GM19397 (cell line): ENCODE results near the gene PGD.
"Not testable (repeated sequence)": the region's sequence is repeated elsewhere in the genome, so short reads cannot be mapped to it uniquely, and the experiment has no call there.

Experiments used
- ATAC-seq: cut with Tn5 transposase; IDR thresholded peaks from one replicate; pipeline ENCODE4 v1.9.1; 2021; ENCODE audit warnings: mild to moderate bottlenecking, moderate library complexity; ENCODE audit not compliant: unreplicated experiment

Gene PGD

DNA sequence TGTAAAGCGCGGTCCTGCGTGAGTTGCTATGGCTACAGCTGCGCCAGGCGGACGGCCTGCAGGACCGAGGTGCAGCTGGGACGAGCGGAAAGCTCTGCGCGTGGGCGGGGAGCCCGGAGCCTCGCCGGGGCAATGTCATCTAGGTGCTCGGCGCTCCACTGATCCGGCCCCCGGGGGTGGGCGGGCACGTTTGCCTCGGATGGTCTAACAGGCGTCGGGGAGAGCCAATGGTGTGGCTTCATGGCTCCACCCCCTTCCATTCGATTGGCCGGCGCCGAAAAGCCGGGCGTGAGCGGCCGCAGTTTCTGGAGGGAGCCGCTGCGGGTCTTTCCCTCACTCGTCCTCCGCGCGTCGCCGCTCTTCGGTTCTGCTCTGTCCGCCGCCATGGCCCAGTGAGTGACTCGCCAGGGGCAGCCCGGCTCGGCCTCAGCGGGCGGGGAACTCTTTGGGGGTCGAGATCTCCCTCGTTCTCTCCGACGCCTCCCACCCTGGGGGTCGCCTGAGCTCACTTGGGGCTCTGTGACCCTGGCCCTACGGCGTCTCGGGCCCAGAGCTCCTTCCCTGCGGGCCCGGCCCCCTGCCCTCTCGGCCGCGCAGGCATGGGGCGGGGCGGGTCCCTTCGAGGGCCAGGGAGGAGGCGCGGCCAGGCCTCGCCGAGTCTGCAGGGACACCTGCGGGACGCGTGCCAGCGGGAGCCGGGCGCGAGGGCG, at the start of gene PGD:
Gene PGD, plus strand, starts transcription at position 331 of the 710 bp plus-strand sequence. Its CDS starts 54 bp downstream, at position 385.
- peak; percentile 93 for ATAC-seq

GRCh38 chr1:10353282-10353681, 45.6 kb upstream of the PGD start:
- ATAC-seq = no peak

DNA sequence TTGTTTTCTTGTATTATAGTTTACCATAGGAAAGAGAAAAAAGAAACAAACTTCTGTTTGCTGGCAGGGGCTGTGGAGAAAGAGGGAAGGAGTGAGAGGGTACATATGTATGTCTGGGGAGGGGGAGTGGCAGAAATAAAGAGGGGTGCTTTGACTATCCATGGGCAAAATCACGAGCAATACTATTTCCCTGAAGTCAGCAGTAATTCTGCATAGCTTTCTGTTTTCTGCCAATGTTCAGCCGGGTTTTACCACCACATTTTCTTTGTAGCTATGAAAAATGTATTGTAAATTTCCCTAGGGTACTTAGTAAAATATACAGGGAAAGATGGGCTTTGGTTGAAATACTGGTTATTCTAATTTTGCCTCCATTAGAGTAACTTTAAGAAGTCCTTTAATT, 45.2 kb upstream of the PGD start:
- ATAC-seq = no peak

DNA sequence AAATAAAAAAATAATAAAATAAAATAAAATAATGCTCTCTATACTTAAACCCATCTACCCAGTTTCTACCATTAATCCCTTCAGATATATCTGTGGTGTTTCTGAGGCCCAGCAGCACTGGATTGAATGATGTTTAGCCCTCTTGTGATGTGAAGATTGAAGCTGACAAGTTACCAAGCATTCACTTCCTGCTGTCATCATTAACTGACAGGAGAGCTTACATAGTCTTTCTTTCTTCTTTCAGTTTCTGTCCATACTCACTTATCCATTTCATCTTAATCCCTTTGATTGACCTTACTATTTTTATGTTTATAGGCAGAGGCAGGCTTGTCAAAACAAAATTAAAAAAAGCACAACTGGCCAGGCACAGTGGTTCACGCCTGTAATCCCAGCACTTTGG, 38.8 kb upstream of the PGD start:
- ATAC-seq = no peak

DNA sequence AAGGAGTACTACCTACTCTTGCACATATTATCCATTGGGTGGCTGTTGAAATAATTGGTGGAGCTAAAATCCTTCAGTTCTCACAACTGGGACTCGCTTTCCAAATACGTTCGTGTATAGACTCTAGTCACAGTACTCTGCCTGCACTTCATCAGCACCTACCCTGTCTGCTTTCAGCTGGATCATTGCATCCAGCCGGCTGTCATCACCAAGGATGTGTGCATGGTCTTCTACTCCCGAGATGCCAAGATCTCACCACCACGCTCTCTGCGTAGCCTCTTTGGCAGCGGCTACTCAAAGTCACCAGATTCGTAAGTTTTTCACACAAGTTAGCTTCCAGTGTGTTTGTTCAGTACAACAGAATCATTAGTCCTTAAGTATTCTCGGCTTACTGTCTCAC, 37.3 kb upstream of the PGD start:
- ATAC-seq = no peak

GRCh38 chr1:10368194-10368593, 30.7 kb upstream of the PGD start:
- ATAC-seq = no peak

GRCh38 chr1:10374442-10374860, 24.4 kb upstream of the PGD start:
- no peak for ATAC-seq

- not testable (repeated sequence) for ATAC-seq
Measured at GRCh38 chr1:10377365-10378029, 21.4 kb upstream of the PGD start.

DNA sequence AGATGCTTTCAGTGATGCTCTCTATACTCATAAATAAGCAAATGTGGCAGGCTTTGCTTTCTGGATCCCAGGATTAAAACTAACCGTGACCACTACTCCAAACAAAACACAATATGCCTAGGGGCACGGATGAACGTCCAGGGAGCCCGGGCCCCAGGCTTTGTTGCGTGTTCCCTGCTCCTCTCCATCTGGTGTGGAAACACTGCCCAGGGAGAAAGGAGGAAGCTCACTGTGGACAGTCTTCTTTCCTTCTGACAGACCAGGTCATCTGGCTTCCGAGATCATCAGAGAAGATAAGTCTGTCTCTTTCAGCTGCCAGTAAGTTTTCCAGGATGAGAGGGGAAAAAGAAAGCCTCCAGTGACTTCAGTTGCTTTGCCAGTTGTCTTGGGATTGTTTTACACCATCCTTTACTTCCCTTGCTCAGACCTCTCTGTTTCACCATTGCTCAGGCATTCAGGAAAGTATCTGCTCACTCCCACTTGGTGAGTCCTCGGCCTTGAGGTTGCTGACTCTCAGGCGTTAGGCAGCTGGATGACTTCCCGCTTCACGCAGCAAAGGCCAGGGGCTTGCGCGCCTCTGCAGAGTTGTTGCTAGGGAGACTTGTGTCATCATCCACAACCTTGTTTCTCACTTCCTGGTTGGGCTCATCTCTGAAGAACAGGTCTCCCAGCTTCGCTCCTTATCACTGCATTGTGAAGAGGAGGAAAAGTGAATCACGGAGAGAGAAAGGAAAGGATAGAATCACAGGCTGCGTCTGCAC, 20.6 kb upstream of the PGD start:
- ATAC-seq = no peak

GRCh38 chr1:10379101-10379620, 19.7 kb upstream of the PGD start:
- no peak for ATAC-seq

DNA sequence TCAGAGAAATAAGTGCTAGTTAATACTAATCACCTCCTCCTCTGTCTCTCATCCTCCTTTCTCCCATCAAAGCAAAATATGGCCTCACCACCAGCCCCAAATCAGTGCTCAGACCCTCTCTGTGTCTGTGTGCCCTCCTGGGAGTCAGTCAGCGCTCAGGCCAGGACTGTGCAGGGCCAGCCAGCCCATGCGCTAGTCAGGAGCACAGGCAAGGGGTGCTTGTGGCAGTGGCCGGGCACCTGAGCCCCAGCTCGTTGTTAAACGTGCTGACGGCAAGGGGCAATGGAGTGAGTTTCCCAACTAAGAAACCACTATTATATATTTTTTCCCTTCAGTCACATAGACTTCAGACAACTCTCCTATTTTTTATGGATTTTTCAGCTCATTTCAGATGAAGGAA, 19.2 kb upstream of the PGD start:
- ATAC-seq = no peak

- ATAC-seq = no peak
Measured at GRCh38 chr1:10380594-10381275, 18.1 kb upstream of the PGD start.

DNA sequence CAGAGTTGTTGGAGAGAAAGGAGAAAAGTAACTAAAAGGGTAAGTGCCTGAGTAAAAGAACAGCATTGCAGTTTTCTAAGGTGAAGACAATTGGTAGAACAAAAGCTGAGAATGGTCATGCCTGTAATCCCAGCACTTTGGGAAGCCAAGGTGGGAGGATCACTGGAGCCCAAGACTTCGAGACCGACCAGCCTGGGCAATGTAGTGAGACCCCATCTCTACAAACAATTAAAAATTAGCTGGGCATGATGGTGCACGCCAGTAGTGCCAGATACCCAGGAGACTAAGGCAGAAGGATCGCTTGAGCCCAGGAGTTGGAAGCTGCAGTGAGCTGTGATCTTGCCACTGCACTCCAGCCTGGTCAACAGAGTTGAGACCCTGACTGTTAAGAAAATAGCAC, 15.2 kb upstream of the PGD start:
- no peak for ATAC-seq

DNA sequence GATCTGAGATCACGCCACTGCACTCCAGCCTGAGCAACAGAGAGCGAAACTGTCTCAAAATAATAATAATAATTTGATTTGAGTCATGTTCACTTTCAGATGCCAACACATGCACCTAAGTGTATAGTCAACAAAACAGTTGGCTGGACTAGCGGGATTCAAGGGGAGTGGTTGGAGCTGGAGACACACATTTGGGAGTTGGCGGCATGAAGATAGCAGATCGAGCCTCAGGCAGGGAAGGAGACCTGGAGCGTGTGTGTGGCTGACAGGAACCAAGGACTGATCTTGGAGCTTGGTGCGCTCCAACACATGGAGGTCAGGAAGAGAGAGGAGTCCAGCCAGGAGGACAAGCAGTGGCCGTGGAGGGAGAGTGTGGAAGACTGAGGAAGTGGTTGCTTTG, 14.6 kb upstream of the PGD start:
- no peak for ATAC-seq

- no peak for ATAC-seq
Measured at GRCh38 chr1:10386761-10387676, 11.8 kb upstream of the PGD start.

DNA sequence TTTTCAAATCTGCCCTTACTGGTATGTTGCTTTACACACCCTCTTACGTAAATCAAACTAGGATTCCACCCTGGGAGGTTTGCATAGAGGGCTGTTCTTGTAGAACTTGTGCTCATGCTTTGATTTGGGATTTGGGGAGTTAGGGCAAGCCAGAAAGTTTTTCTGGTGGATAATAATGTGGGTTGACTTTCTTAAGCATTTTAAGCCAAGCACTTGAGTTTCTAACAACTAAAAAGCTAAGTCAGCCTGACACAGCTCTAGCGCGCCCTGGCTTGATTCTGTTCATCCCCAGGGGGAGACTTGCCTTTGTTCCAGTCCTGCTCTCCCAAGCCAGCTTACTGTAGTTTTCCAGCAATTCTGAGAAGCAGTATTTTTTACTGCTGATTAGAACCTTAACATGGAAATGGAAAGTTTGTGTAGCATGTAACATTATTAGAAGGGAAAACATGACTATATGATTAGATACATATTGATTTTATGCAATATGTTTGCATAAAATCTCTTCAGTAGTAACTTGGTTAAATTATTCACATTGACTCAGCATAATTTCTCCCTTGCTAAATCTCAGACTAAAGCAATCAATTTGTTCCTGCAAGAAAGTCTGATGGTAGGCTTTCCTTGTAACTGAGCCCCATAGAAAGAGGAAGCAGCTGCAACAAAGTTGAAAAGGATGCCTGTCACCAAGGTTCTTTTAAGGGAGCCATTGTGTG, 11.0 kb upstream of the PGD start:
- no peak for ATAC-seq

- no peak for ATAC-seq
Measured at GRCh38 chr1:10388387-10388715, 10.5 kb upstream of the PGD start.

DNA sequence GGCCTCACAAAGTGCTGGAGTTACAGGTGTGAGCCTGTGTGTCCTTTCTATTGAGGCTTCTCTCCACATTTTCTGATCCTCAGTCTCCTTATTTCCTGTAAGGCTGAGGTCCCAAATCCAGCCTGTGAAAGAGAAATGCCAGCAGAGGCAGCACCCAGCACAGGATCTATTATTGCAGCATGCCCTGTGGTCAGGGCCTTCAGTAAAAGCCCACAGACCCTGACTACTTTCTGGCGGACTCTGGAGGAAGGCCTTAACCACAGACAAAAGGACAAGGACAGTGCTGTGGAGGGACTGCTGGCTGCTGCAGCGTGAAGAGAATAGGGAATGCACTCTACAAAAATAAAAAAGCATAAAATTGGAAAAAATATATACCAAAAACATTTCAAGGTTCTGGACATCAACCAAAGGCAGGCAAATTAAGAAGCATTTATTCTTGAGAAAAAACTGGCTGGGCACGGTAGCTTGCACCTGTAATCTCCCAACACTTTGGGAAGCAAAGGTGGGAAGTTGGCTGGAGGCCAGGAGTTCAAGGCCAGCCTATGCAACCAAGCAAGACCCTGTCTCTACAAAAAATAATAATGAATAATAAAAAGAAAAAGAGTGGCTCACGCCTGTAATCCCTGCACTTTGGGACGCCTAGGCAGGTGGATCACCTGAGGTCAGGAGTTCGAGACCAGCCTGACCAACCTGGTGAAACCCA, 9.4 kb upstream of the PGD start:
- ATAC-seq = no peak

GRCh38 chr1:10396870-10397269, 2.0 kb upstream of the PGD start:
- ATAC-seq = no peak
